ENCODE measurements around the gene CHMP2A. TPM values are rescaled to one million over a fixed set of nuclear protein-coding genes. Genes with fewer than 3 reads are reported as not detected.

CHMP2A gene
- total RNA-seq, 2 donors from 2014 or later: 109 to 121 TPM

- H3K4me3 ChIP-seq: no peak overlapping the region
- peaks cover 0 to 34% of the 10 kb centered on the region in 2 donors for H3K4me1 ChIP-seq
- H3K27me3 ChIP-seq: no peaks in the 10 kb centered on the region
- H3K36me3 ChIP-seq: peaks cover 69% of the 10 kb centered on the region
- no peak for DNase-seq (ENCODE audit: low spot score)
- H3K9me3 ChIP-seq: no peaks in the 10 kb centered on the region
- TF ChIP-seq CTCF (IDR thresholded peaks at IDR 0.05): no peak
- no peak overlapping the region for H3K27ac ChIP-seq
These were observed 5.8 kb downstream of the CHMP2A start for GRCh38 chr19:58548859-58549663.

- no peak for TF ChIP-seq CTCF (IDR thresholded peaks at IDR 0.05)
- no peak overlapping the region for H3K27ac ChIP-seq
- H3K4me1 ChIP-seq: peaks cover 0 to 32% of the 10 kb centered on the region in 2 donors
- no peaks in the 10 kb centered on the region for H3K27me3 ChIP-seq
- no peaks in the 10 kb centered on the region for H3K9me3 ChIP-seq
- H3K4me3 ChIP-seq: no peak overlapping the region
- peaks cover 63% of the 10 kb centered on the region for H3K36me3 ChIP-seq
- no peak for DNase-seq (ENCODE audit: low spot score)
These were observed 7.3 kb downstream of the CHMP2A start for GRCh38 chr19:58547323-58548312.

- no peak for TF ChIP-seq CTCF (IDR thresholded peaks at IDR 0.05)
- no peaks in the 10 kb centered on the region for H3K27me3 ChIP-seq
- H3K4me1 ChIP-seq: peaks cover 0 to 32% of the 10 kb centered on the region in 2 donors
- H3K27ac ChIP-seq: peak overlapping the region in 1 of 2 donors; percentile 20
- H3K9me3 ChIP-seq: no peaks in the 10 kb centered on the region
- peak overlapping the region; percentile 89 to 95 for H3K4me3 ChIP-seq
- H3K36me3 ChIP-seq: peaks cover 48% of the 10 kb centered on the region
- no peak for DNase-seq (ENCODE audit: low spot score)
These were observed 8.8 kb downstream of the CHMP2A start for GRCh38 chr19:58546019-58546530.

- Histone ChIP-seq H3K27me3 (no peaks in the 10 kb centered on the region), H3K36me3 (peaks cover 42% of the 10 kb centered on the region), H3K4me1 (peaks cover 0 to 32% of the 10 kb centered on the region in 2 donors)
These were observed 9.5 kb downstream of the CHMP2A start for GRCh38 chr19:58545286-58546018.

More at GRCh38 chr19:58545286-58546018, 9.5 kb downstream of the CHMP2A start:
- Histone ChIP-seq H3K27ac (peak overlapping the region in 1 of 2 donors; percentile 80), H3K4me3 (peak overlapping the region; percentile 89 to 95), H3K9me3 (no peaks in the 10 kb centered on the region)
- TF ChIP-seq CTCF (IDR thresholded peaks at IDR 0.05): no peak
- DNase-seq (ENCODE audit: low spot score): no peak

All from right atrium auricular region (tissue), 2 donors.